NCI-H1694 (cell line): ENCODE measurements around the gene PRSS1.
"Not testable (repeated sequence)": the region's sequence is repeated elsewhere in the genome, so short reads cannot be mapped to it uniquely, and the experiment has no call there.

Experiments
- DNase-seq: peaks from one replicate; lab custom pipeline; 2025; lab: John Stamatoyannopoulos, UW

PRSS1 gene

GRCh38 chr7:142748410-142748809 lies 862 bp upstream of the PRSS1 start:
- not testable (repeated sequence) for DNase-seq

- no peak for DNase-seq
These were observed 1.2 kb downstream of the PRSS1 start for GRCh38 chr7:142750321-142750938.

GRCh38 chr7:142751526-142752175 lies 2.4 kb downstream of the PRSS1 start:
- DNase-seq: not testable (repeated sequence)

- DNase-seq: no peak
These were observed 3.3 kb downstream of the PRSS1 start for GRCh38 chr7:142752376-142753225.

GRCh38 chr7:142753366-142753765 lies 4.1 kb downstream of the PRSS1 start:
- no peak for DNase-seq

GRCh38 chr7:142753925-142754491 lies 4.7 kb downstream of the PRSS1 start:
- not testable (repeated sequence) for DNase-seq

GRCh38 chr7:142754681-142755575 lies 5.7 kb downstream of the PRSS1 start:
- DNase-seq: no peak

GRCh38 chr7:142758312-142758711 lies 9.0 kb downstream of the PRSS1 start:
- DNase-seq: not testable (repeated sequence)

GRCh38 chr7:142759433-142759832 lies 10.2 kb downstream of the PRSS1 start:
- DNase-seq: no peak

GRCh38 chr7:142760071-142760642 lies 10.9 kb downstream of the PRSS1 start:
- DNase-seq: no peak

GRCh38 chr7:142761606-142762005 lies 12.3 kb downstream of the PRSS1 start:
- not testable (repeated sequence) for DNase-seq

GRCh38 chr7:142762104-142762503 lies 12.8 kb downstream of the PRSS1 start:
- DNase-seq: no peak

GRCh38 chr7:142767451-142767850 lies 18.2 kb downstream of the PRSS1 start:
- no peak for DNase-seq

GRCh38 chr7:142767861-142768260 lies 18.6 kb downstream of the PRSS1 start:
- DNase-seq: no peak

GRCh38 chr7:142768885-142769284 lies 19.6 kb downstream of the PRSS1 start:
- not testable (repeated sequence) for DNase-seq

- no peak for DNase-seq
These were observed 21.5 kb downstream of the PRSS1 start, which contains the start of gene PRSS2 for GRCh38 chr7:142770661-142771352. PRSS2 (plus strand) TSS chr7:142770970; CDS start chr7:142770983, 13 bp downstream.

- DNase-seq: no peak
These were observed 22.1 kb downstream of the PRSS1 start for GRCh38 chr7:142771353-142771723.

- no peak for DNase-seq
These were observed 22.8 kb downstream of the PRSS1 start for GRCh38 chr7:142772051-142772450.

GRCh38 chr7:142772673-142773072 lies 23.4 kb downstream of the PRSS1 start:
- DNase-seq: no peak

- DNase-seq: no peak
These were observed 24.0 kb downstream of the PRSS1 start for GRCh38 chr7:142773230-142773629.
